Astrocyte (in vitro differentiated cells and primary cell): ENCODE data around the gene SORBS2. TPM values are rescaled to one million over a fixed set of nuclear protein-coding genes. Genes with fewer than 3 reads are reported as not detected.

Source experiments
- DNase-seq: peaks from one replicate; pipeline ENCODE4 v3.0.0-alpha.2; 2010; ENCODE audit warnings: low read depth
- FAIRE-seq: peaks from 2 replicates; lab custom pipeline; 2011; peaks lifted over from hg19 to GRCh38; lab: Jason Lieb, UNC
- H2AFZ ChIP-seq: 2 replicates; pipeline ENCODE4 v1.6.0; 2012; ENCODE audit warnings: low read depth, low read length, inconsistent platforms
- H3K27ac ChIP-seq: 2 replicates; pipeline ENCODE4 v1.5.1; 2011; ENCODE audit warnings: low read depth, low read length, inconsistent platforms
- H3K27me3 ChIP-seq: 2 replicates; pipeline ENCODE4 v1.6.0; 2011; ENCODE audit warnings: low read length, inconsistent platforms; ENCODE audit not compliant: insufficient read depth
- H3K36me3 ChIP-seq: 2 replicates; pipeline ENCODE4 v1.5.1; 2011; ENCODE audit warnings: low read length, inconsistent platforms; ENCODE audit not compliant: insufficient read depth
- H3K4me1 ChIP-seq: 2 replicates; pipeline ENCODE4 v1.5.1; 2011; ENCODE audit warnings: low read length, inconsistent platforms; ENCODE audit not compliant: insufficient read depth
- H3K4me2 ChIP-seq: 2 replicates; pipeline ENCODE4 v1.6.0; 2012; ENCODE audit warnings: low read length, inconsistent platforms
- H3K4me3 ChIP-seq: 2 replicates; pipeline ENCODE4 v1.5.1; 2011; ENCODE audit warnings: low read depth, mild to moderate bottlenecking, low read length, inconsistent platforms; ENCODE audit not compliant: insufficient read depth
- H3K79me2 ChIP-seq: 2 replicates; pipeline ENCODE4 v1.6.0; 2012; ENCODE audit warnings: mild to moderate bottlenecking, low read length, inconsistent platforms; ENCODE audit not compliant: insufficient read depth
- H3K9ac ChIP-seq: 2 replicates; pipeline ENCODE4 v1.6.0; 2012; ENCODE audit warnings: mild to moderate bottlenecking, low read length, inconsistent platforms
- H3K9me3 ChIP-seq: 2 replicates; pipeline ENCODE4 v1.5.1; 2012; ENCODE audit warnings: low read depth, mild to moderate bottlenecking, low read length, inconsistent platforms; ENCODE audit not compliant: insufficient read depth
- H4K20me1 ChIP-seq: 2 replicates; pipeline ENCODE4 v1.6.0; 2012; ENCODE audit warnings: low read length, inconsistent platforms; ENCODE audit not compliant: insufficient read depth
- H3K27ac Mint-ChIP-seq: one replicate; pipeline ENCODE4 v1.8.0; 2021; ENCODE audit warnings: mild to moderate bottlenecking, mixed read lengths; ENCODE audit not compliant: unreplicated experiment
- H3K27me3 Mint-ChIP-seq: one replicate; pipeline ENCODE4 v1.8.0; 2021; ENCODE audit warnings: low read depth, mixed read lengths; ENCODE audit not compliant: unreplicated experiment
- H3K36me3 Mint-ChIP-seq: one replicate; pipeline ENCODE4 v1.8.0; 2021; ENCODE audit warnings: low read depth, mixed read lengths; ENCODE audit not compliant: unreplicated experiment
- H3K4me1 Mint-ChIP-seq: one replicate; pipeline ENCODE4 v1.8.0; 2021; ENCODE audit warnings: low read depth, mixed read lengths; ENCODE audit not compliant: unreplicated experiment
- H3K4me3 Mint-ChIP-seq: one replicate; pipeline ENCODE4 v1.8.0; 2021; ENCODE audit warnings: mild to moderate bottlenecking, moderate library complexity, mixed read lengths; ENCODE audit not compliant: unreplicated experiment
- H3K9me3 Mint-ChIP-seq: one replicate; pipeline ENCODE4 v1.8.0; 2021; ENCODE audit warnings: mild to moderate bottlenecking, mixed read lengths; ENCODE audit not compliant: unreplicated experiment
- EZH2 ChIP-seq: IDR thresholded peaks from 2 replicates; pipeline ENCODE4 v1.6.1; 2012; ENCODE audit warnings: mild to moderate bottlenecking, low read length, inconsistent platforms; ENCODE audit not compliant: insufficient read depth
- total RNA-seq: library from RNA; stranded (reverse); gene quantifications from 2 replicates; pipeline ENCODE4 v1.2.1, GENCODE V29; 2021
- TF ChIP-seq, protein P1 (sequence below): IDR thresholded peaks from 2 replicates; pipeline ENCODE4 v1.5.1; 2011; ENCODE audit warnings: low read depth, mild to moderate bottlenecking, inconsistent platforms, low read length, moderate library complexity; ENCODE audit not compliant: insufficient read depth

The SORBS2 gene
- total RNA-seq, 1 donor from 2014 or later: 97.4 TPM

GRCh38 chr4:185683222-185683621 is 128.8 kb downstream of the SORBS2 start:
- peak overlapping the region; percentile 92 for H3K27ac Mint-ChIP-seq
- H3K27me3 ChIP-seq: no peaks in the 10 kb centered on the region
- H3K4me3 ChIP-seq: no peak overlapping the region
- TF ChIP-seq EZH2: no peak
- TF ChIP-seq, protein P1, sequence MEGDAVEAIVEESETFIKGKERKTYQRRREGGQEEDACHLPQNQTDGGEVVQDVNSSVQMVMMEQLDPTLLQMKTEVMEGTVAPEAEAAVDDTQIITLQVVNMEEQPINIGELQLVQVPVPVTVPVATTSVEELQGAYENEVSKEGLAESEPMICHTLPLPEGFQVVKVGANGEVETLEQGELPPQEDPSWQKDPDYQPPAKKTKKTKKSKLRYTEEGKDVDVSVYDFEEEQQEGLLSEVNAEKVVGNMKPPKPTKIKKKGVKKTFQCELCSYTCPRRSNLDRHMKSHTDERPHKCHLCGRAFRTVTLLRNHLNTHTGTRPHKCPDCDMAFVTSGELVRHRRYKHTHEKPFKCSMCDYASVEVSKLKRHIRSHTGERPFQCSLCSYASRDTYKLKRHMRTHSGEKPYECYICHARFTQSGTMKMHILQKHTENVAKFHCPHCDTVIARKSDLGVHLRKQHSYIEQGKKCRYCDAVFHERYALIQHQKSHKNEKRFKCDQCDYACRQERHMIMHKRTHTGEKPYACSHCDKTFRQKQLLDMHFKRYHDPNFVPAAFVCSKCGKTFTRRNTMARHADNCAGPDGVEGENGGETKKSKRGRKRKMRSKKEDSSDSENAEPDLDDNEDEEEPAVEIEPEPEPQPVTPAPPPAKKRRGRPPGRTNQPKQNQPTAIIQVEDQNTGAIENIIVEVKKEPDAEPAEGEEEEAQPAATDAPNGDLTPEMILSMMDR: no peak
- FAIRE-seq: no peak
- H3K4me1 Mint-ChIP-seq: peaks cover 23% of the 10 kb centered on the region
- no peak for DNase-seq
- no peak overlapping the region for H3K4me2 ChIP-seq
- H3K4me3 Mint-ChIP-seq: no peak overlapping the region
- peaks cover 8% of the 10 kb centered on the region for H3K4me1 ChIP-seq
- H3K36me3 Mint-ChIP-seq: no peaks in the 10 kb centered on the region
- no peaks in the 10 kb centered on the region for H3K9me3 ChIP-seq
- H2AFZ ChIP-seq: no peak overlapping the region
- H3K36me3 ChIP-seq: no peaks in the 10 kb centered on the region
- no peaks in the 10 kb centered on the region for H3K27me3 Mint-ChIP-seq
- H3K79me2 ChIP-seq: no peaks in the 10 kb centered on the region
- H3K9me3 Mint-ChIP-seq: peaks cover 1% of the 10 kb centered on the region
- H3K27ac ChIP-seq: no peak overlapping the region
- no peaks in the 10 kb centered on the region for H4K20me1 ChIP-seq
- H3K9ac ChIP-seq: no peak overlapping the region

GRCh38 chr4:185682236-185682635 is 129.8 kb downstream of the SORBS2 start:
- H3K4me3 ChIP-seq: no peak overlapping the region
- no peaks in the 10 kb centered on the region for H3K9me3 ChIP-seq
- peak; percentile 83 for DNase-seq
- H3K4me2 ChIP-seq: peak overlapping the region; percentile 75
- H2AFZ ChIP-seq: no peak overlapping the region
- peak; percentile 90 for FAIRE-seq
- H3K36me3 ChIP-seq: no peaks in the 10 kb centered on the region
- TF ChIP-seq, protein P1: no peak
- no peak for TF ChIP-seq EZH2
- H3K27ac ChIP-seq: peak overlapping the region; percentile 76
- peaks cover 23% of the 10 kb centered on the region for H3K4me1 Mint-ChIP-seq
- no peaks in the 10 kb centered on the region for H3K79me2 ChIP-seq
- H3K36me3 Mint-ChIP-seq: peaks cover 2% of the 10 kb centered on the region
- peak overlapping the region; percentile 38 for H3K9ac ChIP-seq
- no peaks in the 10 kb centered on the region for H3K27me3 Mint-ChIP-seq
- H3K4me1 ChIP-seq: peaks cover 8% of the 10 kb centered on the region
- H3K4me3 Mint-ChIP-seq: no peak overlapping the region
- H4K20me1 ChIP-seq: no peaks in the 10 kb centered on the region
- no peaks in the 10 kb centered on the region for H3K27me3 ChIP-seq
- H3K9me3 Mint-ChIP-seq: peaks cover 1% of the 10 kb centered on the region
- peak overlapping the region; percentile 92 for H3K27ac Mint-ChIP-seq

GRCh38 chr4:185681604-185682003 is 130.4 kb downstream of the SORBS2 start:
- TF ChIP-seq, protein P1: no peak
- no peak for TF ChIP-seq EZH2
- H2AFZ ChIP-seq: no peak overlapping the region
- peak overlapping the region; percentile 76 for H3K27ac ChIP-seq
- H3K4me1 ChIP-seq: peaks cover 8% of the 10 kb centered on the region
- Mint-ChIP-seq H3K4me1 (peaks cover 23% of the 10 kb centered on the region), H3K27me3 (no peaks in the 10 kb centered on the region), H3K9me3 (peaks cover 1% of the 10 kb centered on the region), H3K27ac (peak overlapping the region; percentile 92), H3K36me3 (peaks cover 5% of the 10 kb centered on the region), H3K4me3 (no peak overlapping the region)
- FAIRE-seq (no peak), DNase-seq (no peak)
- H3K79me2 ChIP-seq: no peaks in the 10 kb centered on the region
- no peak overlapping the region for H3K4me3 ChIP-seq
- peak overlapping the region; percentile 75 for H3K4me2 ChIP-seq
- H3K36me3 ChIP-seq: no peaks in the 10 kb centered on the region
- H3K9ac ChIP-seq: peak overlapping the region; percentile 38
- no peaks in the 10 kb centered on the region for H3K9me3 ChIP-seq
- H4K20me1 ChIP-seq: no peaks in the 10 kb centered on the region
- no peaks in the 10 kb centered on the region for H3K27me3 ChIP-seq
